WTC11 (cell line): ENCODE measurements around the gene GABRG2. TPM values are rescaled to one million over a fixed set of nuclear protein-coding genes. Genes with fewer than 3 reads are reported as not detected.

Experiments
- ATAC-seq: fragments of 200-7000 bp; cut with Tn5 transposase; 2 replicates; pipeline ENCODE4 v1.10.0; 2021; ENCODE audit warnings: mild to moderate bottlenecking, moderate library complexity
- CTCF ChIA-PET: fragments of 300-600 bp; sonication (Branson Sonifier 250); formaldehyde crosslinking; loops from one replicate; lab custom pipeline; 2021; ENCODE audit warnings: antibody characterized with exemption; lab: Charles Lee
- POLR2A ChIA-PET: fragments of 350-600 bp; sonication (Branson Sonifier 250); formaldehyde crosslinking; loops from one replicate; lab custom pipeline; 2021; ENCODE audit warnings: antibody characterized with exemption; lab: Charles Lee
- DNase-seq: peaks from one replicate; pipeline ENCODE4 v3.0.0; 2021; ENCODE audit warnings: low spot score
- H3K27ac Mint-ChIP-seq: 2 replicates; pipeline ENCODE4 v1.8.0; 2021; ENCODE audit warnings: mixed read lengths
- H3K27me3 Mint-ChIP-seq: 2 replicates; pipeline ENCODE4 v1.8.0; 2021; ENCODE audit warnings: low read depth, mild to moderate bottlenecking, moderate library complexity, mixed read lengths
- H3K36me3 Mint-ChIP-seq: 2 replicates; pipeline ENCODE4 v1.8.0; 2021; ENCODE audit warnings: mixed read lengths
- H3K4me1 Mint-ChIP-seq: 2 replicates; pipeline ENCODE4 v1.8.0; 2022; ENCODE audit warnings: mixed read lengths
- H3K4me3 Mint-ChIP-seq: 2 replicates; pipeline ENCODE4 v1.8.0; 2021; ENCODE audit warnings: mild to moderate bottlenecking, moderate library complexity, mixed read lengths
- H3K9me3 Mint-ChIP-seq: 2 replicates; pipeline ENCODE4 v1.8.0; 2021; ENCODE audit warnings: mixed read lengths
- CREB1 ChIP-seq: sonication (generic); formaldehyde crosslinking; IDR thresholded peaks from 2 replicates; pipeline ENCODE4 v1.8.0; 2023; ENCODE audit warnings: mild to moderate bottlenecking, missing genetic modification reagents
- FOXJ3 ChIP-seq: sonication (generic); formaldehyde crosslinking; IDR thresholded peaks from 2 replicates; pipeline ENCODE4 v1.9.0; 2021; ENCODE audit warnings: missing genetic modification reagents, mild to moderate bottlenecking, borderline replicate concordance
- HMGA2 ChIP-seq: fragments of 250-450 bp; sonication (Bioruptor Pico); IDR thresholded peaks from 2 replicates; pipeline ENCODE4 v1.4.0; 2021; ENCODE audit warnings: mild to moderate bottlenecking, moderate library complexity
- JUN ChIP-seq: sonication (generic); formaldehyde crosslinking; IDR thresholded peaks from 2 replicates; pipeline ENCODE4 v1.8.0; 2023; ENCODE audit warnings: mild to moderate bottlenecking, missing genetic modification reagents
- NR3C1 ChIP-seq: sonication (generic); formaldehyde crosslinking; conservative IDR thresholded peaks from 2 replicates; pipeline ENCODE4 v1.8.1; 2023; ENCODE audit warnings: low read depth, mild to moderate bottlenecking, missing genetic modification reagents
- TEAD1 ChIP-seq: sonication (generic); formaldehyde crosslinking; IDR thresholded peaks from 2 replicates; pipeline ENCODE4 v1.8.0; 2022; ENCODE audit warnings: mild to moderate bottlenecking, missing genetic modification reagents
- ZBTB21 ChIP-seq: sonication (generic); formaldehyde crosslinking; IDR thresholded peaks from 2 replicates; pipeline ENCODE4 v1.8.1; 2023; ENCODE audit warnings: mild to moderate bottlenecking, missing genetic modification reagents, borderline replicate concordance
- ZNF121 ChIP-seq: sonication (generic); formaldehyde crosslinking; IDR thresholded peaks from 2 replicates; pipeline ENCODE4 v1.8.0; 2023; ENCODE audit warnings: missing genetic modification reagents
- ZNF138 ChIP-seq: sonication (generic); formaldehyde crosslinking; conservative IDR thresholded peaks from 2 replicates; pipeline ENCODE4 v1.8.1; 2022; ENCODE audit warnings: mild to moderate bottlenecking, moderate library complexity, missing genetic modification reagents
- ZNF232 ChIP-seq: sonication (generic); formaldehyde crosslinking; IDR thresholded peaks from 2 replicates; pipeline ENCODE4 v1.8.0; 2022; ENCODE audit warnings: mild to moderate bottlenecking, missing genetic modification reagents
- ZNF317 ChIP-seq: sonication (generic); formaldehyde crosslinking; IDR thresholded peaks from 2 replicates; pipeline ENCODE4 v1.8.1; 2023; ENCODE audit warnings: low read depth, mild to moderate bottlenecking, moderate library complexity, missing genetic modification reagents, borderline replicate concordance
- ZNF396 ChIP-seq: fragments of 250-450 bp; sonication (Bioruptor Pico); IDR thresholded peaks from 2 replicates; pipeline ENCODE4 v1.8.0; 2021; ENCODE audit warnings: mild to moderate bottlenecking, moderate library complexity, borderline replicate concordance
- total RNA-seq: library from RNA; stranded (reverse); gene quantifications from 3 replicates; pipeline ENCODE4 v1.2.3, GENCODE V29; 2021
- TF ChIP-seq, protein P1 (sequence below): fragments of 250-450 bp; sonication (Bioruptor Pico); IDR thresholded peaks from 2 replicates; pipeline ENCODE4 v1.9.0; 2021; ENCODE audit warnings: mild to moderate bottlenecking
- TF ChIP-seq, protein P2 (sequence below): sonication (generic); formaldehyde crosslinking; IDR thresholded peaks from 2 replicates; pipeline ENCODE4 v1.8.1; 2023; ENCODE audit warnings: mild to moderate bottlenecking, missing genetic modification reagents, moderate library complexity
- TF ChIP-seq, protein P3 (sequence below): sonication (generic); formaldehyde crosslinking; IDR thresholded peaks from 2 replicates; pipeline ENCODE4 v1.8.1; 2022; ENCODE audit warnings: missing genetic modification reagents, borderline replicate concordance
- TF ChIP-seq, protein P4 (sequence below): sonication (generic); formaldehyde crosslinking; IDR thresholded peaks from 2 replicates; pipeline ENCODE4 v1.8.0; 2023; ENCODE audit warnings: mild to moderate bottlenecking, missing genetic modification reagents
- TF ChIP-seq, protein P5 (sequence below): fragments of 250-450 bp; sonication (Bioruptor Pico); IDR thresholded peaks from 2 replicates; pipeline ENCODE4 v1.9.0; 2021; ENCODE audit warnings: mild to moderate bottlenecking
- TF ChIP-seq, protein P6 (sequence below): sonication (generic); formaldehyde crosslinking; IDR thresholded peaks from 2 replicates; pipeline ENCODE4 v1.8.0; 2023; ENCODE audit warnings: missing genetic modification reagents
- TF ChIP-seq, protein P7 (sequence below): sonication (generic); formaldehyde crosslinking; IDR thresholded peaks from 2 replicates; pipeline ENCODE4 v1.8.1; 2023; ENCODE audit warnings: mild to moderate bottlenecking, missing genetic modification reagents
- TF ChIP-seq, protein P8 (sequence below): sonication (generic); formaldehyde crosslinking; IDR thresholded peaks from 2 replicates; pipeline ENCODE4 v1.8.1; 2023; ENCODE audit warnings: mild to moderate bottlenecking, missing genetic modification reagents, borderline replicate concordance

GABRG2 gene
- total RNA-seq, 1 experiment from 2014 or later: 4.0 TPM

DNA sequence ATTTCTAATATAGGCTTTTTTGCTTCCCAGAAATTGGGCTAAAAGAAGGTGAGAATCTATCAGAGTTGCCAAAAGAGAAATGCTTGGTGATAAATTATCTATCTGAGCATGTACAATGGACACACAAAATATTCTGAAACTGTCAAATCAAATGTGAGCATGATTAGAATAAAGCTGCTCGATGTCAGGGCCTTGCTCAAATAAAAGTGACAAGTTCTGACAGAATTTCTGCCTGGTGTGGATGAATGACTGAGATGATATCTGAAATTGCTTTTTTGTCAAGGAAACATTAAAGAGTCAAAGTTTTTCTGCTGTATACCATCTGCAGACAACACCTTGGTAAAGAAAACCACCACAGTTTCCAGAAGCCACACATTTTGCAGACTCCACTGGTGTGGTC lies 128.8 kb downstream of the GABRG2 start:
- Mint-ChIP-seq H3K9me3 (no peaks in the 10 kb centered on the region), H3K4me1 (peaks cover 11% of the 10 kb centered on the region), H3K4me3 (no peak overlapping the region), H3K27me3 (no peaks in the 10 kb centered on the region), H3K36me3 (no peaks in the 10 kb centered on the region), H3K27ac (no peak overlapping the region)
- TF ChIP-seq ZNF232 (CRISPR knock-in tag): no peak
- no peak for TF ChIP-seq ZNF317
- TF ChIP-seq, protein P1, sequence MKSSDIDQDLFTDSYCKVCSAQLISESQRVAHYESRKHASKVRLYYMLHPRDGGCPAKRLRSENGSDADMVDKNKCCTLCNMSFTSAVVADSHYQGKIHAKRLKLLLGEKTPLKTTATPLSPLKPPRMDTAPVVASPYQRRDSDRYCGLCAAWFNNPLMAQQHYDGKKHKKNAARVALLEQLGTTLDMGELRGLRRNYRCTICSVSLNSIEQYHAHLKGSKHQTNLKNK (CRISPR knock-in tag): no peak
- TF ChIP-seq, protein P2, sequence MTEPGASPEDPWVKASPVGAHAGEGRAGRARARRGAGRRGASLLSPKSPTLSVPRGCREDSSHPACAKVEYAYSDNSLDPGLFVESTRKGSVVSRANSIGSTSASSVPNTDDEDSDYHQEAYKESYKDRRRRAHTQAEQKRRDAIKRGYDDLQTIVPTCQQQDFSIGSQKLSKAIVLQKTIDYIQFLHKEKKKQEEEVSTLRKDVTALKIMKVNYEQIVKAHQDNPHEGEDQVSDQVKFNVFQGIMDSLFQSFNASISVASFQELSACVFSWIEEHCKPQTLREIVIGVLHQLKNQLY (CRISPR knock-in tag): no peak
- TF ChIP-seq NR3C1 (CRISPR knock-in tag): no peak
- TF ChIP-seq, protein P3, sequence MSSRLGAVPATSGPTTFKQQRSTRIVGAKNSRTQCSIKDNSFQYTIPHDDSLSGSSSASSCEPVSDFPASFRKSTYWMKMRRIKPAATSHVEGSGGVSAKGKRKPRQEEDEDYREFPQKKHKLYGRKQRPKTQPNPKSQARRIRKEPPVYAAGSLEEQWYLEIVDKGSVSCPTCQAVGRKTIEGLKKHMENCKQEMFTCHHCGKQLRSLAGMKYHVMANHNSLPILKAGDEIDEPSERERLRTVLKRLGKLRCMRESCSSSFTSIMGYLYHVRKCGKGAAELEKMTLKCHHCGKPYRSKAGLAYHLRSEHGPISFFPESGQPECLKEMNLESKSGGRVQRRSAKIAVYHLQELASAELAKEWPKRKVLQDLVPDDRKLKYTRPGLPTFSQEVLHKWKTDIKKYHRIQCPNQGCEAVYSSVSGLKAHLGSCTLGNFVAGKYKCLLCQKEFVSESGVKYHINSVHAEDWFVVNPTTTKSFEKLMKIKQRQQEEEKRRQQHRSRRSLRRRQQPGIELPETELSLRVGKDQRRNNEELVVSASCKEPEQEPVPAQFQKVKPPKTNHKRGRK: no peak
- TF ChIP-seq, protein P4, sequence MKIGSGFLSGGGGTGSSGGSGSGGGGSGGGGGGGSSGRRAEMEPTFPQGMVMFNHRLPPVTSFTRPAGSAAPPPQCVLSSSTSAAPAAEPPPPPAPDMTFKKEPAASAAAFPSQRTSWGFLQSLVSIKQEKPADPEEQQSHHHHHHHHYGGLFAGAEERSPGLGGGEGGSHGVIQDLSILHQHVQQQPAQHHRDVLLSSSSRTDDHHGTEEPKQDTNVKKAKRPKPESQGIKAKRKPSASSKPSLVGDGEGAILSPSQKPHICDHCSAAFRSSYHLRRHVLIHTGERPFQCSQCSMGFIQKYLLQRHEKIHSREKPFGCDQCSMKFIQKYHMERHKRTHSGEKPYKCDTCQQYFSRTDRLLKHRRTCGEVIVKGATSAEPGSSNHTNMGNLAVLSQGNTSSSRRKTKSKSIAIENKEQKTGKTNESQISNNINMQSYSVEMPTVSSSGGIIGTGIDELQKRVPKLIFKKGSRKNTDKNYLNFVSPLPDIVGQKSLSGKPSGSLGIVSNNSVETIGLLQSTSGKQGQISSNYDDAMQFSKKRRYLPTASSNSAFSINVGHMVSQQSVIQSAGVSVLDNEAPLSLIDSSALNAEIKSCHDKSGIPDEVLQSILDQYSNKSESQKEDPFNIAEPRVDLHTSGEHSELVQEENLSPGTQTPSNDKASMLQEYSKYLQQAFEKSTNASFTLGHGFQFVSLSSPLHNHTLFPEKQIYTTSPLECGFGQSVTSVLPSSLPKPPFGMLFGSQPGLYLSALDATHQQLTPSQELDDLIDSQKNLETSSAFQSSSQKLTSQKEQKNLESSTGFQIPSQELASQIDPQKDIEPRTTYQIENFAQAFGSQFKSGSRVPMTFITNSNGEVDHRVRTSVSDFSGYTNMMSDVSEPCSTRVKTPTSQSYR: no peak
- no peak for TF ChIP-seq HMGA2 (CRISPR knock-in tag)
- no peak for TF ChIP-seq ZNF138 (CRISPR knock-in tag)
- no peak for TF ChIP-seq CREB1 (CRISPR knock-in tag)
- TF ChIP-seq JUN: no peak
- TF ChIP-seq FOXJ3 (CRISPR knock-in tag): no peak
- TF ChIP-seq, protein P5, sequence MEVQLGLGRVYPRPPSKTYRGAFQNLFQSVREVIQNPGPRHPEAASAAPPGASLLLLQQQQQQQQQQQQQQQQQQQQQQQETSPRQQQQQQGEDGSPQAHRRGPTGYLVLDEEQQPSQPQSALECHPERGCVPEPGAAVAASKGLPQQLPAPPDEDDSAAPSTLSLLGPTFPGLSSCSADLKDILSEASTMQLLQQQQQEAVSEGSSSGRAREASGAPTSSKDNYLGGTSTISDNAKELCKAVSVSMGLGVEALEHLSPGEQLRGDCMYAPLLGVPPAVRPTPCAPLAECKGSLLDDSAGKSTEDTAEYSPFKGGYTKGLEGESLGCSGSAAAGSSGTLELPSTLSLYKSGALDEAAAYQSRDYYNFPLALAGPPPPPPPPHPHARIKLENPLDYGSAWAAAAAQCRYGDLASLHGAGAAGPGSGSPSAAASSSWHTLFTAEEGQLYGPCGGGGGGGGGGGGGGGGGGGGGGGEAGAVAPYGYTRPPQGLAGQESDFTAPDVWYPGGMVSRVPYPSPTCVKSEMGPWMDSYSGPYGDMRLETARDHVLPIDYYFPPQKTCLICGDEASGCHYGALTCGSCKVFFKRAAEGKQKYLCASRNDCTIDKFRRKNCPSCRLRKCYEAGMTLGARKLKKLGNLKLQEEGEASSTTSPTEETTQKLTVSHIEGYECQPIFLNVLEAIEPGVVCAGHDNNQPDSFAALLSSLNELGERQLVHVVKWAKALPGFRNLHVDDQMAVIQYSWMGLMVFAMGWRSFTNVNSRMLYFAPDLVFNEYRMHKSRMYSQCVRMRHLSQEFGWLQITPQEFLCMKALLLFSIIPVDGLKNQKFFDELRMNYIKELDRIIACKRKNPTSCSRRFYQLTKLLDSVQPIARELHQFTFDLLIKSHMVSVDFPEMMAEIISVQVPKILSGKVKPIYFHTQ (CRISPR knock-in tag): no peak
- TF ChIP-seq ZNF396: no peak
- TF ChIP-seq, protein P6, sequence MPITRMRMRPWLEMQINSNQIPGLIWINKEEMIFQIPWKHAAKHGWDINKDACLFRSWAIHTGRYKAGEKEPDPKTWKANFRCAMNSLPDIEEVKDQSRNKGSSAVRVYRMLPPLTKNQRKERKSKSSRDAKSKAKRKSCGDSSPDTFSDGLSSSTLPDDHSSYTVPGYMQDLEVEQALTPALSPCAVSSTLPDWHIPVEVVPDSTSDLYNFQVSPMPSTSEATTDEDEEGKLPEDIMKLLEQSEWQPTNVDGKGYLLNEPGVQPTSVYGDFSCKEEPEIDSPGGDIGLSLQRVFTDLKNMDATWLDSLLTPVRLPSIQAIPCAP (CRISPR knock-in tag): no peak
- TF ChIP-seq ZNF121 (CRISPR knock-in tag): no peak
- TF ChIP-seq TEAD1 (CRISPR knock-in tag): no peak
- TF ChIP-seq, protein P7, sequence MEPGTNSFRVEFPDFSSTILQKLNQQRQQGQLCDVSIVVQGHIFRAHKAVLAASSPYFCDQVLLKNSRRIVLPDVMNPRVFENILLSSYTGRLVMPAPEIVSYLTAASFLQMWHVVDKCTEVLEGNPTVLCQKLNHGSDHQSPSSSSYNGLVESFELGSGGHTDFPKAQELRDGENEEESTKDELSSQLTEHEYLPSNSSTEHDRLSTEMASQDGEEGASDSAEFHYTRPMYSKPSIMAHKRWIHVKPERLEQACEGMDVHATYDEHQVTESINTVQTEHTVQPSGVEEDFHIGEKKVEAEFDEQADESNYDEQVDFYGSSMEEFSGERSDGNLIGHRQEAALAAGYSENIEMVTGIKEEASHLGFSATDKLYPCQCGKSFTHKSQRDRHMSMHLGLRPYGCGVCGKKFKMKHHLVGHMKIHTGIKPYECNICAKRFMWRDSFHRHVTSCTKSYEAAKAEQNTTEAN (CRISPR knock-in tag): no peak
- TF ChIP-seq ZBTB21 (CRISPR knock-in tag): no peak
- TF ChIP-seq, protein P8, sequence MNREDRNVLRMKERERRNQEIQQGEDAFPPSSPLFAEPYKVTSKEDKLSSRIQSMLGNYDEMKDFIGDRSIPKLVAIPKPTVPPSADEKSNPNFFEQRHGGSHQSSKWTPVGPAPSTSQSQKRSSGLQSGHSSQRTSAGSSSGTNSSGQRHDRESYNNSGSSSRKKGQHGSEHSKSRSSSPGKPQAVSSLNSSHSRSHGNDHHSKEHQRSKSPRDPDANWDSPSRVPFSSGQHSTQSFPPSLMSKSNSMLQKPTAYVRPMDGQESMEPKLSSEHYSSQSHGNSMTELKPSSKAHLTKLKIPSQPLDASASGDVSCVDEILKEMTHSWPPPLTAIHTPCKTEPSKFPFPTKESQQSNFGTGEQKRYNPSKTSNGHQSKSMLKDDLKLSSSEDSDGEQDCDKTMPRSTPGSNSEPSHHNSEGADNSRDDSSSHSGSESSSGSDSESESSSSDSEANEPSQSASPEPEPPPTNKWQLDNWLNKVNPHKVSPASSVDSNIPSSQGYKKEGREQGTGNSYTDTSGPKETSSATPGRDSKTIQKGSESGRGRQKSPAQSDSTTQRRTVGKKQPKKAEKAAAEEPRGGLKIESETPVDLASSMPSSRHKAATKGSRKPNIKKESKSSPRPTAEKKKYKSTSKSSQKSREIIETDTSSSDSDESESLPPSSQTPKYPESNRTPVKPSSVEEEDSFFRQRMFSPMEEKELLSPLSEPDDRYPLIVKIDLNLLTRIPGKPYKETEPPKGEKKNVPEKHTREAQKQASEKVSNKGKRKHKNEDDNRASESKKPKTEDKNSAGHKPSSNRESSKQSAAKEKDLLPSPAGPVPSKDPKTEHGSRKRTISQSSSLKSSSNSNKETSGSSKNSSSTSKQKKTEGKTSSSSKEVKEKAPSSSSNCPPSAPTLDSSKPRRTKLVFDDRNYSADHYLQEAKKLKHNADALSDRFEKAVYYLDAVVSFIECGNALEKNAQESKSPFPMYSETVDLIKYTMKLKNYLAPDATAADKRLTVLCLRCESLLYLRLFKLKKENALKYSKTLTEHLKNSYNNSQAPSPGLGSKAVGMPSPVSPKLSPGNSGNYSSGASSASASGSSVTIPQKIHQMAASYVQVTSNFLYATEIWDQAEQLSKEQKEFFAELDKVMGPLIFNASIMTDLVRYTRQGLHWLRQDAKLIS (CRISPR knock-in tag): no peak
- ATAC-seq: no peak
- no peak for DNase-seq
- ChIA-PET CTCF (no interaction called here), POLR2A (no interaction called here)
